ENCODE measurements around the gene P2RY4.
"Not testable (repeated sequence)": the region's sequence is repeated elsewhere in the genome, so short reads cannot be mapped to it uniquely, and the experiment has no call there.

Gene P2RY4

GRCh38 chrX:70260104-70260503 lies at the start of gene P2RY4:
P2RY4 (minus strand) TSS chrX:70260204; CDS start chrX:70259624, 580 bp downstream.
- no peak for DNase-seq

- no peak for DNase-seq
Observed at GRCh38 chrX:70301716-70302115, 41.7 kb upstream of the P2RY4 start.

- no peak for DNase-seq
Observed at GRCh38 chrX:70293621-70294020, 33.6 kb upstream of the P2RY4 start.

GRCh38 chrX:70292788-70293187 lies 32.8 kb upstream of the P2RY4 start:
- no peak for DNase-seq

GRCh38 chrX:70289793-70290770 lies 30.1 kb upstream of the P2RY4 start, which contains the start of the genes KIF4A and PDZD11:
KIF4A (plus strand) TSS chrX:70290104; CDS start chrX:70290459, 355 bp downstream.
PDZD11 (minus strand) TSS chrX:70289927; CDS start chrX:70289341, 586 bp downstream.
- DNase-seq, result peak; percentile 81

- no peak for DNase-seq
Observed at GRCh38 chrX:70289168-70289792, 29.3 kb upstream of the P2RY4 start.

- DNase-seq, result no peak
Observed at GRCh38 chrX:70281951-70282350, 21.9 kb upstream of the P2RY4 start, which contains the start of gene RAB41. RAB41 (plus strand) TSS chrX:70282172; CDS start chrX:70282218, 46 bp downstream.

GRCh38 chrX:70280573-70280972 lies 20.6 kb upstream of the P2RY4 start:
- DNase-seq, result no peak

- no peak for DNase-seq
Observed at GRCh38 chrX:70279081-70279480, 19.1 kb upstream of the P2RY4 start.

- not testable (repeated sequence) for DNase-seq
Observed at GRCh38 chrX:70274029-70274428, 14.0 kb upstream of the P2RY4 start.

- DNase-seq, result no peak
Observed at GRCh38 chrX:70268034-70268433, 8.0 kb upstream of the P2RY4 start, which contains the start of gene ARR3. ARR3 (plus strand) TSS chrX:70268334; CDS start chrX:70269386, 1,052 bp downstream.

- no peak for DNase-seq
Observed at GRCh38 chrX:70264784-70265183, 4.8 kb upstream of the P2RY4 start.

GRCh38 chrX:70262952-70263567 lies 3.1 kb upstream of the P2RY4 start:
- no peak for DNase-seq

- DNase-seq, result no peak
Observed at GRCh38 chrX:70257423-70258288, 2.3 kb downstream of the P2RY4 start.

- DNase-seq, result no peak
Observed at GRCh38 chrX:70255452-70255851, 4.6 kb downstream of the P2RY4 start.

GRCh38 chrX:70254909-70255308 lies 5.1 kb downstream of the P2RY4 start:
- no peak for DNase-seq

- DNase-seq, result no peak
Observed at GRCh38 chrX:70254063-70254400, 6.0 kb downstream of the P2RY4 start.

GRCh38 chrX:70253377-70254062 lies 6.5 kb downstream of the P2RY4 start:
- no peak for DNase-seq

- DNase-seq, result no peak
Observed at GRCh38 chrX:70252491-70252890, 7.5 kb downstream of the P2RY4 start.

- no peak for DNase-seq
Observed at GRCh38 chrX:70247252-70247651, 12.8 kb downstream of the P2RY4 start.

- DNase-seq, result no peak
Observed at GRCh38 chrX:70244881-70245280, 15.1 kb downstream of the P2RY4 start.

- DNase-seq, result not testable (repeated sequence)
Observed at GRCh38 chrX:70243601-70244000, 16.4 kb downstream of the P2RY4 start.

Data from CD4-positive, alpha-beta T cell treated with Interleukin-15 for 1 hour (primary cell).